Fibroblast of upper back skin (primary cell): ENCODE measurements around the gene DSCAML1.

Source experiments
- DNase-seq: peaks from one replicate; pipeline ENCODE4 v3.0.0-alpha.2; 2013

The DSCAML1 gene

GRCh38 chr11:117752071-117752470 is 44.9 kb downstream of the DSCAML1 start:
- no peak for DNase-seq

- DNase-seq = no peak
Observed at GRCh38 chr11:117750916-117751662, 45.9 kb downstream of the DSCAML1 start.

- DNase-seq = no peak
Observed at GRCh38 chr11:117750357-117750756, 46.7 kb downstream of the DSCAML1 start.

DNA sequence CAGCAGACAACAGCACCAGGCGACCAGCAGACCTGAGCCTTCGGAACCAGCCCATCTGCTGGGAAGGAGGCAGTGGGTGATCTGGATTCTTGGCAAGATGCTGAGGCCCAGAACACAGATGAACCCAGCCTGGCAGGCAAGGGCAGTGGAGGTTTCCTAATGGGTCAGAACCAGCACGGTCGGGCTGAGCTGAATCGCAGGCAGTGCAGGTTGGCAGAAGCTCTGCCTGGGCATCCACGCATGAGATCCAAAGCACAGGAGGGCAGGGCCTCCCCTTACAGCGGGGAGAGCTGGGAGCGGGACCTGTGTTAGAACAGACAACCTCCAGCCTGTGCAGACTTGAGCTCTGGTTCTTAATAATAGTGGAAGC is 47.5 kb downstream of the DSCAML1 start:
- DNase-seq = no peak

DNA sequence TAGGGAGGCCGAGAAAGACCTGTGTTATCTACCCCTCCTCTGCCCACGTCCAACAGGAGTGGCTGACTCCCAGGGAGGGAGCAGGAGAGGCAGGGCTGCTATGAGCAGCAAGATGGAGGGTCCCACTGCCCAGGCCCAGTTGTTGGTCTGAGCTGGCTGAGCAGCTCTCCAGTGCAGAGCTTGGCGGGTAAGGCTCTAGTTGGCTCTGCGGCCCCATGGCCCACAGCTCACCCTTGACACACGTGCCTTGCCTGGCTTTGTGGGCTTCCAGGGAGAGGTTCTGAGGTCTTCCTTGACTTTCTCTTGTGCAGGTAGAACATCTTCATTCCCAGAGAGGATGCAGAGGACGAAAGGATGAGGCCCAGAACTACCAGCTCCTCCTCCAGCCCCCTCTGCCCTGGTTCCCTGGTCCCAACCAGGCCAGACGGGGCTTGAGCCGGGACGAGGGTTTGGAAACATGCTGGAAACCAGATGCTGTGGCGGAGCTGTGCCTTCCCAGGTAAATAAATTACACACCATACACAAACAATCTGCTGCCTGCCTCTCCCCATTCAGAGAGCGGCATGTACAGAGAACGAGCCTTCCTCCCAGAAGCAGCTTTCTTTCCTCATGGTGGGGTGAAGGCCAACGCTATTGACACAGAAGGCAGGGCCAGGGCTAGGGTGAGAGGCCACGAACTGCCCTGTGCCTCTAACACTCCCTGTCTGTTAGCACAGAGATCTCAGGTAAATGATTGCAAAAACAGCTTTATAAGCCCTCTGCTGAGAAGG is 48.1 kb downstream of the DSCAML1 start:
- DNase-seq = no peak

- no peak for DNase-seq
Observed at GRCh38 chr11:117747892-117748291, 49.1 kb downstream of the DSCAML1 start.

DNA sequence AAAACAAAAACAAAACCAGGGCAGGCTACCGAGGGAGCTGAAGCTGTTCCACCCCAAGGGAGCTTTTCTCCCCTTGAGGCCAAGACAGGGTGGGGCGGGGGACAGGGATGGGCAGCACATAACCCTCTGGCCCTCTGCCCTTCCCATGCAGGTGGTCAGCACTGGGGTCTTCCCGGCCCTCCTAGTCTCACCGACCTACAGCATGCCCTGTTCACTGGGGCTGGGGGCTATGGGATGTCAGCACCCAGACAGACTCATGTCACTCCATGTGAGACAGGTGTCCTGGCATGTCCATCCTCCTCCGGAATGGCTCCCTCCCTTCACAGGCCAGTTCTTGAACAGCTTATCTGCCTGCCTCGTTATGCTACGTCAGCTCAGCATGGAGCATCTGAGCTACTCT is 51.7 kb downstream of the DSCAML1 start:
- no peak for DNase-seq

DNA sequence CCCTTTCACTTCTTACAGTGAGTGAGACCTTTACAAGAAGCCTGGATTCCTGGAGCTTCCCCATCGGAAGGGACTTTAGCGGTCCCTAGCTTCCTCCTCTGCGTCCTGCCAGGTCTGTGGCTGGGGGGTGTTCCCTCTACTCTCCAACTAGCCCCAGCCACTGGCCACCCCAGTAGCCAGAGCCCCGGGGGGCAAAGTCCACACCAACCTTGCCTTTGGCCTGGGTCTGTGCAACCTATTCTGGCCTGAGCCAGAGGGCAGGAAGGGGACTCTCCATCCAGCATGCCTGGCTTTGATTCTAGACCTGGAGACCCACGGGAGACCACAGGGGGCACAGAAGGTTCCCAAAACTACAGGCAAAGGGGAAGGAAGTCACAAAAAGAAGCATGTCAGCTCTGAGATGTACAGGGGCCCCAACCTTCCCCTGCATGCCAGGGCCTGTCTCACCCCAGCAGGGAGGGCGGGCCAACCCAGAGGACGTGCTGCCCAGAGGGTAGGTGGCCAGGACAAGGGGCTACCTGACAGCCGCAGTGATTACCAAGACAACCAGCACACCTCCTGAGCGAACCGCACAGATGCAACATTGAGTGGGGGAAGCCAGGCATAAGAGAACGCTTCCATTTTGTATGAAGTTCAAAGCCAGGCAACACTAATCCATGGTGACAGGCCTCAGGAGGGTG is 52.4 kb downstream of the DSCAML1 start:
- DNase-seq = no peak

- no peak for DNase-seq
Observed at GRCh38 chr11:117743121-117743815, 53.7 kb downstream of the DSCAML1 start.

DNA sequence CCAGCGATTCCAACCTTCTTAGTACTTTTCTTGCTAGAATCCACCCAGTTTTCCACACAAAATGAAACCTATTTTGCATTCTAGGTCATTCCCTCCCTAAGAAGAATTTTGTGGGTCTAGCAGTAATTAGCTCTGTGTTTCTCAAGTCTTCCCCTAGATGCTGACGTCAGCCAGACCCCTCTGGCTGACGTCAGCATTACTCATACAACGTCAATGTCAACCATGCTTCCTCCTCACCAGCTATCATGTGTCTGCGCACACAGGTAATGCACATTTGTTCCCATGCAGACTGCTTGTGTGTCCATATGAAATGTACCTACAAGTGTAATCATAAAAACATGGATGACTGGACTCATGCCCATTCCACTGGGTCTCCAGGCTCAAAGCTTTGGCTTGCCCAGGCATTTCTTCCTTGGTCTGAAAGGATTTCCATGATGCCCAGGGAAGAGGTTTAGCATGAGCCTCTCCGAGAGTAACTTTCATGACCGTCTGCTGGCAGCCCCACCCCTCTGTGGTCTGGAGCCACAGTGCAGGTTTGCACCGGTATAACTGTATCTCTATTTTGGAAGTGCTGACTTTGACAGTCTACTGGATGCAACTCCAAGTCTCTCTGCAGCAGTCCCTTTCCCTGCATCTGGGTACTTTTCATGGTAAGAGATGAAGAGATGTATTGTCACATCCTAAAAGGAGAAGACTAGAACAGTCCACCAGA is 58.6 kb downstream of the DSCAML1 start:
- DNase-seq = no peak

DNA sequence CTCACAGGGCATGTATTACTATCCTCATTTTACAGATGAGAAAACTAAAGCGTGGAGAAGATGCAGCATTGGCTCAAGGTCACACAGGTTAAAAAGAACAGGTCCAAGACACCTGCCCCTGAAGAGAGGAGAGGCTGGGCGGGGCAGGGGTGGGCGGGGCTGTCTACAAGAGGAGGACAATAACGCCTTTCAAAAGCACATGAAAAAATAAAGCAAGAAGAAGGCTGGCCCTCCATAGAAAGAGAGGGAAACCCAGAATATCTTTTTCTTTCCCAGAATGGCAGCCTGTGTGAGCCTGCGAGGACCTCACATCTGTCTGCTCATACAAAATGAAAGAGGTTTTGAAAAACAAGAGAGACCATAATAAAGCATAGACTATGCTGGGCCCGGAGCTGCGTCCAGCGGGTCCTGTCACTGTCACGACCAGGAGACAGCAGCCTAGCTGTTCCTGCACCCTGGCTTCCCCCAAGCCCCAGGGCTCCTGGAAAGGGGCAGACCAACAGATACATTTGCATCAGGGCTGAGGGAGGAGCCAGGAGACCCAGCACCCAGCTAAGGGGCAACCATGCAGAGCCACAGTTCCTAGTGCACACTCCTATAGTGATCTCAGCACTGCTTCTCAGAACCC is 61.6 kb downstream of the DSCAML1 start:
- no peak for DNase-seq

DNA sequence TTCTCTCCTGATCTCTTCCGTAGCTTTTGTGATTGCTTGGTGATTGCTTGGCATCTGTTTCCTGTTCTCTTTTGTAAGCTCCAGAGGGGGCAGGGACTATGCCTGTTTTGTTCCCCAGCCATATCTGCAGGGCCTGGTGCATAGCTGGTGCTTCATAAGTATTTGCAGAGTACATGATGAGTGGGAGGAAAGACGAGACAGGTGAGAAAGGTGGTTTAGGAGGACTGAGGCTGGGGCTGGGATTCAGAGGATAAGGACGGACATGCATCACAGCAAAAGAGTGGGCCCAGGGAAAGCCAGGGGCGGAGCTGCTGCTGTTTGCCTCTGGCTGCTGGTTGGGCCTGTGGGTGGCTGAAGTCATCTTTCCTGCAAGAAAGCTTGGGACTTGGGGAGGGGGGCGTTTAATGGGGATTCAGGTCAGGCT is 62.4 kb downstream of the DSCAML1 start:
- no peak for DNase-seq

DNA sequence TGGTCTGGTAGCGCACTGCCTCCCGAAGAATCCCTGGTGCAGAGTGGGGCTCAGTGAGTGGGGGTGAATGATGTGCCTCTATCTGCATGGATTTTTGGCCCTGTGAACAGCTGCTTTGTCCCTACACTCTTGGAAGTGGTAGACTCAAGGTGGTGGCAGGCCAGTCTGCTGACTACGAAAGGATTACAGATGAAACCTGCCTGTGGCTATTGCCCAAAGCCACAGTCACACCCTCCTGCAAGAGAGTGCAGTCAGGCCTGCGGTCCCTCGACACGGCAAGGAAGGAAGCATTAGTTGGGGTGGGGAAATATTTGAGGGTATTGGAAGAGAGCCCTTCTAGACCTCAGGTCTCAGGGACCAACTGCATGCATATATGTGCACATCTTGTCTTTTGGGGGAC is 63.7 kb downstream of the DSCAML1 start:
- no peak for DNase-seq

- DNase-seq = no peak
Observed at GRCh38 chr11:117731722-117732290, 65.2 kb downstream of the DSCAML1 start.

GRCh38 chr11:117730208-117730800 is 66.7 kb downstream of the DSCAML1 start:
- DNase-seq = no peak

DNA sequence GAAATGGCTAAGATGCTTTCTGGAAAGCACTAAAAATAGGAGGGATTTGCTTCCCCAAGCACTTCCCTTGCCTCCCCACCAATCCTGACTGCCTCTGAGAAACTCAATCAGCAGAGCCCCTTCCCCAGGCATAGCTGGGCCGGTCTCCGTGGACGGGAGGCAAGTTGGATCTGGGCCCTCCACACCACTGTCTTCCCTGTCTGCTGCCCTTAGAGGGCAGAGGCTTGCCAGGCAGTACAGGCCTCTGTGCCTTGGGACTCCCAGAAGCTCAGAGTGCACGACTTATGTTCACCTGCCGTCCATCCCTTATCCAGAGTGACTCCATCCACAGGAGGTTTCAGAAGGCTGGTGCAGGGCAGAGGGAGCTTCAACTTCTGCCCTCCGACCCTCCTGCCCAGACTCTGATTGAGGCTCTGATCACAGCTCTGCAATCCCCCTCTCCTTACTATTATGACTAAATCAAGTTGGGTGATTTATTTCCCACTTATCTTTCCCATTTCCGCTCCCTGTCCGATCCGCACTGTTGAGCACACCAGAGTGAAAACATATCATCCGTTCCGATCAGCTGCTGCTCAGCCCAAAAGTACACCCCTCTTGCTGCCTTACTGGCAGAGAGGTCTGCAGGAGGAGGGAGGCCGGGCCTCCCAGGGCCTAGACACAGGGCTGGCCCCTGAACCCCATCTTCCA is 71.8 kb downstream of the DSCAML1 start:
- no peak for DNase-seq

- DNase-seq = no peak
Observed at GRCh38 chr11:117724621-117725020, 72.4 kb downstream of the DSCAML1 start.

DNA sequence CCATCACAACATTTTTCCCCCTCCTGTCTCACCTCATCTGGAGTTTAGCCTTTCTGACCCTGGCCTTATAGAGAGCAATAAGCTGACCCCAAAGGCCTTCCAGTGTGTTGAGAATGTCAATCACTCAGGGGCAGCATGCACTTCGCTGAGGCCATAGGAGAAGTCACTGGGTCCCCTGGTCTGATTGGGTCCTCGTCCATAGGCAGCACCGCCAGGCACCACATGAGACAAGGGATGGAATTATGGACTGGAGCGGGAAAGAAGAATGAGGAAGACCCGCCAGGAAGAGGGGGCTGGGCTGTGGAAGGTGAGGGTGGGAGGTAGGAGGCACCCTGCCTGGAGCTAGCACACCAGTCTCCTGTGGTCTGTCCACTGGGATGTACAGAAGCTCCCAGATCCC is 72.9 kb downstream of the DSCAML1 start:
- no peak for DNase-seq

- no peak for DNase-seq
Observed at GRCh38 chr11:117723277-117724024, 73.6 kb downstream of the DSCAML1 start.

DNA sequence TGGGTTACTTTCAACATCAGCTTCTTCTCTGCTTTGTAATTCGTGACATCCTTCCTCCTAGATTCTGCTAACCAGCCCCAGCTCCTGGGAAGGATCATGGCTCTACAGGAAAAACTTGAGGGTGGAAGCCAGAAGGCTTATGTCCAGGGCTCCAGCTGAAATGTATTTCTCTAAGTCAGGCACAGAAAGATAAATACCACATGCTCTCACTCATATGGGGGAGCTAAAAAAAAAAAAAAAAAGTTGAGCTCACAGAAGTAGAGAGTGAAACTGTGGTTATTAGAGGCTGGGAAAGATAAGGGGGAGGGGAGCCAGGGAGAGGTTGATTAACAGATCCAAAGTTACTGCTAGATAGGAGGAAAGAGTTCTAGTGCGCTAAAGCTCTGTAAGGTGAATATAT is 74.9 kb downstream of the DSCAML1 start:
- DNase-seq = no peak
